Measurements from ENCODE around the gene MFN2. TPM values are rescaled to one million over a fixed set of nuclear protein-coding genes. Genes with fewer than 3 reads are reported as not detected.

MFN2 gene
- total RNA-seq, 2 donors from 2014 or later = 367 to 466 TPM

GRCh38 chr1:11991969-11992676 lies 11.9 kb downstream of the MFN2 start:
- H3K27ac ChIP-seq = peak overlapping the region; percentile 70 to 96
- H3K4me3 ChIP-seq = no peak overlapping the region
- peaks cover 85% of the 10 kb centered on the region for H3K36me3 ChIP-seq
- peaks cover 0 to 42% of the 10 kb centered on the region in 2 donors for H3K4me1 ChIP-seq
- H3K9me3 ChIP-seq = no peaks in the 10 kb centered on the region
- no peak for DNase-seq (ENCODE audit: low spot score)
- TF ChIP-seq CTCF (IDR thresholded peaks at IDR 0.05) = no peak
- H3K27me3 ChIP-seq = no peaks in the 10 kb centered on the region

GRCh38 chr1:11997081-11997850 lies 17.0 kb downstream of the MFN2 start:
- H3K9me3 ChIP-seq = no peaks in the 10 kb centered on the region
- H3K27ac ChIP-seq = peak overlapping the region; percentile 5 to 96
- peaks cover 0 to 13% of the 10 kb centered on the region in 2 donors for H3K4me1 ChIP-seq
- H3K36me3 ChIP-seq = peaks cover 97% of the 10 kb centered on the region
- H3K27me3 ChIP-seq = no peaks in the 10 kb centered on the region
- no peak for DNase-seq (ENCODE audit: low spot score)
- no peak for TF ChIP-seq CTCF (IDR thresholded peaks at IDR 0.05)
- no peak overlapping the region for H3K4me3 ChIP-seq

- Histone ChIP-seq H3K9me3 (no peaks in the 10 kb centered on the region), H3K4me3 (no peak overlapping the region), H3K36me3 (peaks cover 97% of the 10 kb centered on the region), H3K27ac (peak overlapping the region in 1 of 2 donors; percentile 51), H3K4me1 (peaks cover 0 to 10% of the 10 kb centered on the region in 2 donors), H3K27me3 (no peaks in the 10 kb centered on the region)
- no peak for DNase-seq (ENCODE audit: low spot score)
- TF ChIP-seq CTCF (IDR thresholded peaks at IDR 0.05) = no peak
These were observed 18.4 kb downstream of the MFN2 start for GRCh38 chr1:11998636-11999035.

GRCh38 chr1:11999236-11999635 lies 19.0 kb downstream of the MFN2 start:
- Histone ChIP-seq H3K27me3 (no peaks in the 10 kb centered on the region), H3K4me1 (peaks cover 0 to 10% of the 10 kb centered on the region in 2 donors), H3K36me3 (peaks cover 97% of the 10 kb centered on the region), H3K9me3 (no peaks in the 10 kb centered on the region), H3K4me3 (no peak overlapping the region), H3K27ac (peak overlapping the region in 1 of 2 donors; percentile 51)
- no peak for TF ChIP-seq CTCF (IDR thresholded peaks at IDR 0.05)
- no peak for DNase-seq (ENCODE audit: low spot score)

- peaks cover 0 to 1% of the 10 kb centered on the region in 2 donors for H3K4me1 ChIP-seq
- DNase-seq (ENCODE audit: low spot score) = no peak
- H3K36me3 ChIP-seq = peaks cover 97% of the 10 kb centered on the region
- no peaks in the 10 kb centered on the region for H3K9me3 ChIP-seq
- no peaks in the 10 kb centered on the region for H3K27me3 ChIP-seq
- TF ChIP-seq CTCF (IDR thresholded peaks at IDR 0.05) = peak in 1 of 2 donors; percentile 50
- H3K27ac ChIP-seq = peak overlapping the region; percentile 32 to 45
- no peak overlapping the region for H3K4me3 ChIP-seq
These were observed 21.1 kb downstream of the MFN2 start for GRCh38 chr1:12001249-12001917.
